IMR-90 (cell line): ENCODE results near the gene S100A8. TPM values are rescaled to one million over a fixed set of nuclear protein-coding genes. Genes with fewer than 3 reads are reported as not detected.

Experiments used
- ATAC-seq: fragments of 200-7000 bp; cut with Tn5 transposase; 2 replicates; pipeline ENCODE4 v1.9.1; 2020; ENCODE audit warnings: low read depth, mild to moderate bottlenecking, moderate library complexity
- BruUV-seq: library from RNA; stranded (reverse); fragments of 400-500 nt; replicated peaks from 2 replicates; lab custom pipeline; 2021; lab: Mats Ljungman, UMichigan
- CTCF ChIA-PET: fragments of 300-600 bp; formaldehyde crosslinking; extraction: SDS; loops from one replicate; lab custom pipeline; 2021; ENCODE audit warnings: antibody characterized with exemption; lab: Yijun Ruan, JAX
- POLR2A ChIA-PET: fragments of 300-600 bp; sonication (Branson Sonifier 250); formaldehyde crosslinking; loops from one replicate; lab custom pipeline; 2022; ENCODE audit warnings: antibody characterized with exemption; ENCODE audit not compliant: unreplicated experiment; lab: Charles Lee
- DNase-seq: peaks from one replicate; pipeline ENCODE4 v3.0.0; 2013
- H2AFZ ChIP-seq: replicated peaks from 2 replicates; pipeline ENCODE3; 2013; ENCODE audit warnings: low read length, mild to moderate bottlenecking; ENCODE audit not compliant: poor library complexity
- H2AK5ac ChIP-seq: 2 replicates; pipeline ENCODE4 v1.6.1; 2013; ENCODE audit warnings: low read depth, low read length, inconsistent platforms
- H2AK9ac ChIP-seq: replicated peaks from 2 replicates; pipeline ENCODE3; 2013; ENCODE audit warnings: mild to moderate bottlenecking, low read depth, low read length, moderate library complexity; ENCODE audit not compliant: poor library complexity
- H2BK120ac ChIP-seq: 2 replicates; pipeline ENCODE4 v1.6.1; 2013; ENCODE audit warnings: low read depth, low read length, inconsistent platforms
- H2BK15ac ChIP-seq: 3 replicates; pipeline ENCODE4 v1.6.1; 2013; ENCODE audit warnings: low read depth, low read length, inconsistent platforms
- H2BK20ac ChIP-seq: 2 replicates; pipeline ENCODE4 v1.6.1; 2013; ENCODE audit warnings: low read depth, mild to moderate bottlenecking, inconsistent platforms, low read length, moderate library complexity
- H2BK5ac ChIP-seq: 2 replicates; pipeline ENCODE4 v1.6.1; 2013; ENCODE audit warnings: mild to moderate bottlenecking, low read depth, low read length, inconsistent platforms; ENCODE audit not compliant: poor library complexity, severe bottlenecking
- H3K14ac ChIP-seq: replicated peaks from 2 replicates; pipeline ENCODE4 v1.6.1; 2013; ENCODE audit warnings: low read depth, low read length, inconsistent platforms
- H3K18ac ChIP-seq: 2 replicates; pipeline ENCODE4 v1.6.1; 2013; ENCODE audit warnings: low read depth, low read length, control low read depth
- H3K23ac ChIP-seq: 2 replicates; pipeline ENCODE4 v1.6.1; 2013; ENCODE audit warnings: low read depth, low read length, inconsistent platforms
- H3K27ac ChIP-seq: 2 replicates; pipeline ENCODE4 v1.5.1; 2013; ENCODE audit warnings: mild to moderate bottlenecking, control low read depth, low read length; ENCODE audit not compliant: insufficient read depth
- H3K27me3 ChIP-seq: 2 replicates; pipeline ENCODE4 v1.6.1; 2013; ENCODE audit warnings: low read length; ENCODE audit not compliant: control insufficient read depth, insufficient read depth
- H3K36me3 ChIP-seq: 2 replicates; pipeline ENCODE4 v1.6.1; 2013; ENCODE audit warnings: low read length, mixed read lengths; ENCODE audit not compliant: control insufficient read depth, insufficient read depth
- H3K4ac ChIP-seq: 2 replicates; pipeline ENCODE4 v1.6.1; 2013; ENCODE audit warnings: low read depth, low read length, inconsistent platforms
- H3K4me1 ChIP-seq: 2 replicates; pipeline ENCODE4 v1.6.1; 2013; ENCODE audit warnings: low read length, mixed read lengths; ENCODE audit not compliant: control insufficient read depth, insufficient read depth
- H3K4me2 ChIP-seq: 2 replicates; pipeline ENCODE4 v1.6.1; 2013; ENCODE audit warnings: low read depth, mild to moderate bottlenecking, control low read depth, low read length, moderate library complexity
- H3K4me3 ChIP-seq: 2 replicates; pipeline ENCODE4 v1.5.1; 2013; ENCODE audit warnings: low read depth, mild to moderate bottlenecking, control low read depth, low read length, moderate library complexity; ENCODE audit not compliant: insufficient read depth
- H3K56ac ChIP-seq: 2 replicates; pipeline ENCODE4 v1.6.1; 2013; ENCODE audit warnings: low read length, inconsistent platforms; ENCODE audit not compliant: insufficient read depth; ENCODE audit errors: extremely low read depth
- H3K79me1 ChIP-seq, 2 experiments: 2 replicates each; pipeline ENCODE4 v1.6.1; 2013; ENCODE audit warnings: low read length in 2 of 2, inconsistent platforms in 1 of 2, low read depth in 1 of 2
- H3K9ac ChIP-seq: 2 replicates; pipeline ENCODE4 v1.6.1; 2013; ENCODE audit warnings: low read depth, low read length, control low read depth
- H3K9me1 ChIP-seq: 2 replicates; pipeline ENCODE4 v1.6.1; 2013; ENCODE audit warnings: low read length, inconsistent platforms; ENCODE audit not compliant: insufficient read depth
- H3K9me3 ChIP-seq: 2 replicates; pipeline ENCODE4 v1.6.1; 2013; ENCODE audit warnings: low read length; ENCODE audit not compliant: control insufficient read depth, insufficient read depth
- H4K20me1 ChIP-seq: 2 replicates; pipeline ENCODE4 v1.6.1; 2013; ENCODE audit warnings: low read length, inconsistent platforms; ENCODE audit not compliant: insufficient read depth
- H4K5ac ChIP-seq: 2 replicates; pipeline ENCODE4 v1.6.1; 2013; ENCODE audit warnings: mild to moderate bottlenecking, low read depth, low read length, control low read depth
- H4K8ac ChIP-seq, 2 experiments: 2 replicates each; pipeline ENCODE4 v1.6.1; 2013; ENCODE audit warnings: low read depth in 2 of 2, low read length in 2 of 2, control low read depth in 1 of 2, inconsistent platforms in 1 of 2
- H4K91ac ChIP-seq: 2 replicates; pipeline ENCODE4 v1.6.1; 2013; ENCODE audit warnings: low read depth, low read length, inconsistent platforms; ENCODE audit not compliant: insufficient read depth
- CEBPB ChIP-seq: IDR thresholded peaks from 2 replicates; pipeline ENCODE4 v1.6.1; 2012; ENCODE audit warnings: low read depth, low read length, improper control_type of control experiment
- CHD1 ChIP-seq: IDR thresholded peaks from 2 replicates; pipeline ENCODE4 v1.6.1; 2012; ENCODE audit warnings: low read depth, low read length, improper control_type of control experiment
- CTCF ChIP-seq: conservative IDR thresholded peaks from 2 replicates; pipeline ENCODE4 v1.5.1; 2012; ENCODE audit warnings: mild to moderate bottlenecking, low read depth, low read length, improper control_type of control experiment
- MAFK ChIP-seq: IDR thresholded peaks from 2 replicates; pipeline ENCODE4 v1.6.1; 2012; ENCODE audit warnings: low read depth, low read length, improper control_type of control experiment
- MAZ ChIP-seq: IDR thresholded peaks from 2 replicates; pipeline ENCODE4 v1.6.1; 2012; ENCODE audit warnings: low read depth, mild to moderate bottlenecking, low read length, improper control_type of control experiment, moderate library complexity, borderline replicate concordance
- RAD21 ChIP-seq: IDR thresholded peaks from 2 replicates; pipeline ENCODE4 v1.6.1; 2012; ENCODE audit warnings: low read length, improper control_type of control experiment
- RCOR1 ChIP-seq: IDR thresholded peaks from 2 replicates; pipeline ENCODE4 v1.6.1; 2012; ENCODE audit warnings: mild to moderate bottlenecking, low read length, improper control_type of control experiment; ENCODE audit not compliant: insufficient replicate concordance
- SMC3 ChIP-seq: fragments of 150-350 bp; IDR thresholded peaks from 2 replicates; pipeline ENCODE4 v1.6.1; 2016; ENCODE audit warnings: low read depth, mild to moderate bottlenecking, antibody characterized with exemption, low read length, moderate library complexity
- USF2 ChIP-seq: fragments of 150-350 bp; IDR thresholded peaks from 2 replicates; pipeline ENCODE4 v1.6.1; 2017; ENCODE audit warnings: mild to moderate bottlenecking, antibody characterized with exemption, low read length, low read depth
- WGBS, 2 experiments: methylation state at CpG; one replicate each; pipeline versions ENCODE4 v1.1.5 to v1.1.7; 2013; ENCODE audit warnings: missing lambda C conversion rate in 2 of 2; ENCODE audit not compliant: insufficient read length in 1 of 2; ENCODE audit errors: extremely low coverage in 2 of 2; 5-methylcytosine and 5-hydroxymethylcytosine counted together
- dilution Hi-C: fragments of 300-500 bp; cut with HindIII; formaldehyde crosslinking; loops from one replicate; pipeline ENCODE4 v1.14.3; 2018; ENCODE audit warnings: low sequenced_read_pairs; ENCODE audit not compliant: unreplicated experiment
- in situ Hi-C: fragments of 300-500 bp; cut with MboI; formaldehyde crosslinking; loops from 3 replicates; pipeline ENCODE4 v1.14.3; 2019; ENCODE audit warnings: low sequenced_read_pairs, inconsistent platforms, mixed read lengths
- intact Hi-C: fragments of 100-400 bp; cut with micrococcal nuclease; formaldehyde crosslinking; loops from 2 replicates; pipeline ENCODE4 v1.10.0; 2022
- polyA plus RNA-seq, 3 experiments: library from polyadenylated mRNA; depleted of rRNA; stranded (reverse); fragments of >200 nt; gene quantifications; 2 replicates each; pipeline ENCODE4 v1.2.3, GENCODE V29; 2012; ENCODE audit warnings: low replicate concordance in 1 of 3
- total RNA-seq: library from RNA; depleted of rRNA; stranded (reverse); fragments of >200 nt; gene quantifications from 2 replicates; pipeline ENCODE4 v1.2.3, GENCODE V29; 2012
- TF ChIP-seq, protein P1 (sequence below): fragments of 150-350 bp; IDR thresholded peaks from 2 replicates; pipeline ENCODE4 v1.6.1; 2016; ENCODE audit warnings: low read depth, mild to moderate bottlenecking, low read length, moderate library complexity, borderline replicate concordance

Gene S100A8
- total and polyA plus RNA-seq, 2 of the 4 experiments (the other 2 are of a cell fraction), result not detected

- no peak overlapping the region for H3K4me2 ChIP-seq
- H3K36me3 ChIP-seq, result no peaks in the 10 kb centered on the region
- ChIA-PET CTCF (no interaction called here), POLR2A (no interaction called here)
- H3K4me1 ChIP-seq, result no peaks in the 10 kb centered on the region
- BruUV-seq, result no TSS peak
- H3K9ac ChIP-seq, result no peak overlapping the region
- DNase-seq (no peak), ATAC-seq (no peak)
- no peaks in the 10 kb centered on the region for H3K79me1 ChIP-seq
- no peak overlapping the region for H3K56ac ChIP-seq
- H3K9me1 ChIP-seq, result no peaks in the 10 kb centered on the region
- H3K18ac ChIP-seq, result no peak overlapping the region
- intact Hi-C loops, result no loop called here
- no peak for TF ChIP-seq CEBPB
- TF ChIP-seq CTCF, result no peak
- no peak for TF ChIP-seq RAD21
- TF ChIP-seq, protein P1, sequence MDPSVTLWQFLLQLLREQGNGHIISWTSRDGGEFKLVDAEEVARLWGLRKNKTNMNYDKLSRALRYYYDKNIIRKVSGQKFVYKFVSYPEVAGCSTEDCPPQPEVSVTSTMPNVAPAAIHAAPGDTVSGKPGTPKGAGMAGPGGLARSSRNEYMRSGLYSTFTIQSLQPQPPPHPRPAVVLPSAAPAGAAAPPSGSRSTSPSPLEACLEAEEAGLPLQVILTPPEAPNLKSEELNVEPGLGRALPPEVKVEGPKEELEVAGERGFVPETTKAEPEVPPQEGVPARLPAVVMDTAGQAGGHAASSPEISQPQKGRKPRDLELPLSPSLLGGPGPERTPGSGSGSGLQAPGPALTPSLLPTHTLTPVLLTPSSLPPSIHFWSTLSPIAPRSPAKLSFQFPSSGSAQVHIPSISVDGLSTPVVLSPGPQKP, result no peak
- TF ChIP-seq SMC3, result no peak
- no peak for TF ChIP-seq CHD1
- no peak for TF ChIP-seq MAZ
- TF ChIP-seq USF2, result no peak
- no peak for TF ChIP-seq MAFK
- TF ChIP-seq RCOR1, result no peak
- in situ Hi-C loops, result no loop called here
- dilution Hi-C loops, result no loop called here
- no peaks in the 10 kb centered on the region for H4K20me1 ChIP-seq
- no peak overlapping the region for H3K4me3 ChIP-seq
- H2BK20ac ChIP-seq, result no peak overlapping the region
- H3K27me3 ChIP-seq, result peaks cover 3% of the 10 kb centered on the region; the same call in 1 of the 2 replicates
- H2AK5ac ChIP-seq, result no peak overlapping the region
- no peak overlapping the region for H2BK5ac ChIP-seq
- 38% methylated on average over 4 of the region's 7 CpGs; no CpG with 5 or more reads in 1 of the 2 experiments for WGBS, 2 experiments
- H3K14ac ChIP-seq, result no peak overlapping the region
- H4K8ac ChIP-seq, result no peak overlapping the region
- no peak overlapping the region for H4K91ac ChIP-seq
- no peak overlapping the region for H2AK9ac ChIP-seq
- no peaks in the 10 kb centered on the region for H3K9me3 ChIP-seq
- H3K4ac ChIP-seq, result no peak overlapping the region
- H3K27ac ChIP-seq, result no peak overlapping the region
- no peak overlapping the region for H3K23ac ChIP-seq
- no peak overlapping the region for H2AFZ ChIP-seq
- no peak overlapping the region for H4K5ac ChIP-seq
- H2BK15ac ChIP-seq, result no peak overlapping the region
- no peak overlapping the region for H2BK120ac ChIP-seq
Measured at GRCh38 chr1:153395136-153395685, 4.3 kb upstream of the S100A8 start.
